NT2/D1 (cell line): Measurements from ENCODE around the gene ELOVL3.
"Not testable (repeated sequence)": the region's sequence is repeated elsewhere in the genome, so short reads cannot be mapped to it uniquely, and the experiment has no call there.

Source experiments
- DNase-seq: peaks from one replicate; pipeline ENCODE4 v3.0.0-alpha.2; 2011; ENCODE audit warnings: low read depth, low spot score
- H3K27me3 ChIP-seq: 2 replicates; pipeline ENCODE4 v1.6.0; 2011; ENCODE audit warnings: mild to moderate bottlenecking; ENCODE audit not compliant: insufficient read length, insufficient read depth
- H3K36me3 ChIP-seq: 2 replicates; pipeline ENCODE4 v1.6.1; 2011; ENCODE audit warnings: mild to moderate bottlenecking, low read length, mixed read lengths; ENCODE audit not compliant: insufficient read depth, insufficient read length
- H3K4me1 ChIP-seq: 2 replicates; pipeline ENCODE4 v1.5.1; 2011; ENCODE audit not compliant: insufficient read depth, insufficient read length
- H3K4me3 ChIP-seq: 2 replicates; pipeline ENCODE4 v1.5.1; 2011; ENCODE audit warnings: low read depth; ENCODE audit not compliant: insufficient read length
- H3K9ac ChIP-seq: 2 replicates; pipeline ENCODE4 v1.6.0; 2011; ENCODE audit warnings: low read depth; ENCODE audit not compliant: insufficient read length
- H3K9me3 ChIP-seq: 2 replicates; pipeline ENCODE4 v1.5.1; 2011; ENCODE audit warnings: mild to moderate bottlenecking, low read length; ENCODE audit not compliant: insufficient read depth
- SUZ12 ChIP-seq: IDR thresholded peaks from 2 replicates; pipeline ENCODE4 v1.6.1; 2011; ENCODE audit not compliant: insufficient read length, insufficient read depth; ENCODE audit errors: extremely low read depth
- YY1 ChIP-seq: IDR thresholded peaks from 2 replicates; pipeline ENCODE4 v1.6.1; 2011; ENCODE audit not compliant: insufficient read length, insufficient read depth
- ZNF274 ChIP-seq: IDR thresholded peaks from 2 replicates; pipeline ENCODE4 v1.6.1; 2011; ENCODE audit warnings: mild to moderate bottlenecking, low read depth, low read length

ELOVL3 gene

GRCh38 chr10:102211615-102212299 is 14.3 kb upstream of the ELOVL3 start:
- Histone ChIP-seq H3K4me3 (no peak overlapping the region), H3K36me3 (no peaks in the 10 kb centered on the region), H3K9me3 (no peaks in the 10 kb centered on the region), H3K27me3 (no peaks in the 10 kb centered on the region), H3K9ac (no peak overlapping the region), H3K4me1 (no peaks in the 10 kb centered on the region)
- DNase-seq, result no peak
- TF ChIP-seq ZNF274 (no peak), SUZ12 (no peak), YY1 (no peak)

- H3K9me3 ChIP-seq, H3K4me1 ChIP-seq, H3K4me3 ChIP-seq, H3K36me3 ChIP-seq, DNase-seq, H3K9ac ChIP-seq, H3K27me3 ChIP-seq: not testable (repeated sequence)
These were observed 12.5 kb upstream of the ELOVL3 start for GRCh38 chr10:102213599-102213998.

GRCh38 chr10:102219370-102219769 is 6.7 kb upstream of the ELOVL3 start:
- DNase-seq, result no peak
- Histone ChIP-seq H3K4me1 (no peaks in the 10 kb centered on the region), H3K4me3 (no peak overlapping the region), H3K9me3 (no peaks in the 10 kb centered on the region), H3K9ac (no peak overlapping the region), H3K27me3 (peaks cover 2% of the 10 kb centered on the region), H3K36me3 (no peaks in the 10 kb centered on the region)
- TF ChIP-seq ZNF274 (no peak), SUZ12 (no peak), YY1 (no peak)

- H3K9ac ChIP-seq, result no peak overlapping the region
- no peak overlapping the region for H3K4me3 ChIP-seq
- TF ChIP-seq ZNF274 (no peak), SUZ12 (no peak), YY1 (no peak)
- no peaks in the 10 kb centered on the region for H3K9me3 ChIP-seq
- no peaks in the 10 kb centered on the region for H3K36me3 ChIP-seq
- peaks cover 2% of the 10 kb centered on the region for H3K27me3 ChIP-seq
- DNase-seq, result no peak
- no peaks in the 10 kb centered on the region for H3K4me1 ChIP-seq
These were observed 5.5 kb upstream of the ELOVL3 start for GRCh38 chr10:102220612-102221011.

- TF ChIP-seq YY1 (no peak), SUZ12 (no peak), ZNF274 (no peak)
- H3K9ac ChIP-seq, result no peak overlapping the region
- peaks cover 19% of the 10 kb centered on the region for H3K27me3 ChIP-seq
- no peak overlapping the region for H3K4me3 ChIP-seq
- no peaks in the 10 kb centered on the region for H3K4me1 ChIP-seq
- H3K36me3 ChIP-seq, result no peaks in the 10 kb centered on the region
- peaks cover 6% of the 10 kb centered on the region; the same call in 1 of the 2 replicates for H3K9me3 ChIP-seq
- DNase-seq, result no peak
These were observed 3.3 kb upstream of the ELOVL3 start for GRCh38 chr10:102222797-102223196.

GRCh38 chr10:102226542-102226870 is 407 bp downstream of the ELOVL3 start:
- H3K9me3 ChIP-seq, result peaks cover 6% of the 10 kb centered on the region; the same call in 1 of the 2 replicates
- peaks cover 46% of the 10 kb centered on the region for H3K27me3 ChIP-seq
- no peak for TF ChIP-seq ZNF274
- no peak for TF ChIP-seq YY1
- no peak for TF ChIP-seq SUZ12
- no peak for DNase-seq
- H3K4me1 ChIP-seq, result no peaks in the 10 kb centered on the region
- peak overlapping the region; percentile 17 for H3K9ac ChIP-seq
- no peak overlapping the region for H3K4me3 ChIP-seq
- H3K36me3 ChIP-seq, result no peaks in the 10 kb centered on the region

GRCh38 chr10:102227050-102227449 is 951 bp downstream of the ELOVL3 start:
- no peak for DNase-seq
- H3K9me3 ChIP-seq, result peaks cover 6% of the 10 kb centered on the region; the same call in 1 of the 2 replicates
- TF ChIP-seq ZNF274 (no peak), YY1 (no peak), SUZ12 (no peak)
- H3K27me3 ChIP-seq, result peaks cover 51% of the 10 kb centered on the region
- no peak overlapping the region for H3K9ac ChIP-seq
- H3K4me3 ChIP-seq, result no peak overlapping the region
- H3K36me3 ChIP-seq, result no peaks in the 10 kb centered on the region
- no peaks in the 10 kb centered on the region for H3K4me1 ChIP-seq

- peaks cover 51% of the 10 kb centered on the region for H3K27me3 ChIP-seq
- H3K4me3 ChIP-seq, result peak overlapping the region; percentile 56
- TF ChIP-seq SUZ12 (no peak), YY1 (no peak), ZNF274 (no peak)
- peak; percentile 55 for DNase-seq
- H3K36me3 ChIP-seq, result no peaks in the 10 kb centered on the region
- H3K9ac ChIP-seq, result peak overlapping the region; percentile 85
- H3K9me3 ChIP-seq, result peaks cover 6% of the 10 kb centered on the region; the same call in 1 of the 2 replicates
- H3K4me1 ChIP-seq, result peaks cover 4% of the 10 kb centered on the region
These were observed 3.7 kb downstream of the ELOVL3 start for GRCh38 chr10:102229810-102230263.
